Mesodermal cell (in vitro differentiated cells): Measurements from ENCODE around the gene HMCN2.

Experiments
- H3K27ac ChIP-seq: 2 replicates; pipeline ENCODE4 v1.7.0; 2013; ENCODE audit warnings: mild to moderate bottlenecking, low read depth, low read length, moderate library complexity; ENCODE audit not compliant: severe bottlenecking
- H3K36me3 ChIP-seq: 2 replicates; pipeline ENCODE4 v1.7.1; 2013; ENCODE audit warnings: mild to moderate bottlenecking, low read length, moderate library complexity; ENCODE audit not compliant: control insufficient read depth, insufficient read depth
- H3K4me1 ChIP-seq: one replicate; pipeline ENCODE4 v1.7.1; 2013; ENCODE audit warnings: mild to moderate bottlenecking, low read length; ENCODE audit not compliant: insufficient read depth, control insufficient read depth, poor library complexity, severe bottlenecking
- H3K4me3 ChIP-seq: 2 replicates; pipeline ENCODE4 v1.7.0; 2013; ENCODE audit warnings: low read length, control low read depth, mild to moderate bottlenecking; ENCODE audit not compliant: insufficient read depth, poor library complexity, severe bottlenecking; ENCODE audit errors: extremely low read depth
- H3K9me3 ChIP-seq: 2 replicates; pipeline ENCODE4 v1.7.1; 2013; ENCODE audit warnings: mild to moderate bottlenecking, low read length, moderate library complexity; ENCODE audit not compliant: control insufficient read depth
- WGBS, 2 experiments: methylation state at CpG; one replicate each; pipeline ENCODE4 v1.1.5; 2013; ENCODE audit warnings: missing lambda C conversion rate in 2 of 2; ENCODE audit not compliant: insufficient coverage in 2 of 2; 5-methylcytosine and 5-hydroxymethylcytosine counted together

HMCN2 gene

DNA sequence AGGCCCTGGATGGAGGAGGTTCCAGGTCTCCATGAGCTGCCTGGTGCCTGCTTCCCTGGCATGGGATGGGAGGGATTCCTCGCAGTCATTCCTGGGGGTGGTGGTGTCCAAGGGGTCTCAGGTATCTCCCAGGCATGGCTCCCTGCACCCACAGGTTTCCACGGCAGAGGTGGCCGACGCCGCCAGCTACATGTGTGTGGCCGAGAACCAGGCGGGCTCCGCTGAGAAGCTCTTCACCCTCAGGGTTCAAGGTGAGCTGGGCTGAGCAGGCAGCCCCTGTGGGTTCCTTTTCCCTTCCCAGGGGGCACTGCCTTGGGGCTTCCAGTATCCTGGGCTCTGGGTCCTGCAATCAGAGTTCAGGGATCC is 117.8 kb downstream of the HMCN2 start:
- Histone ChIP-seq H3K4me3 (no peak overlapping the region), H3K4me1 (no peaks in the 10 kb centered on the region), H3K36me3 (no peaks in the 10 kb centered on the region), H3K27ac (no peak overlapping the region), H3K9me3 (no peaks in the 10 kb centered on the region)
- 91 to 96% methylated on average over 7 to 8 of the region's 8 CpGs for WGBS, 2 experiments

DNA sequence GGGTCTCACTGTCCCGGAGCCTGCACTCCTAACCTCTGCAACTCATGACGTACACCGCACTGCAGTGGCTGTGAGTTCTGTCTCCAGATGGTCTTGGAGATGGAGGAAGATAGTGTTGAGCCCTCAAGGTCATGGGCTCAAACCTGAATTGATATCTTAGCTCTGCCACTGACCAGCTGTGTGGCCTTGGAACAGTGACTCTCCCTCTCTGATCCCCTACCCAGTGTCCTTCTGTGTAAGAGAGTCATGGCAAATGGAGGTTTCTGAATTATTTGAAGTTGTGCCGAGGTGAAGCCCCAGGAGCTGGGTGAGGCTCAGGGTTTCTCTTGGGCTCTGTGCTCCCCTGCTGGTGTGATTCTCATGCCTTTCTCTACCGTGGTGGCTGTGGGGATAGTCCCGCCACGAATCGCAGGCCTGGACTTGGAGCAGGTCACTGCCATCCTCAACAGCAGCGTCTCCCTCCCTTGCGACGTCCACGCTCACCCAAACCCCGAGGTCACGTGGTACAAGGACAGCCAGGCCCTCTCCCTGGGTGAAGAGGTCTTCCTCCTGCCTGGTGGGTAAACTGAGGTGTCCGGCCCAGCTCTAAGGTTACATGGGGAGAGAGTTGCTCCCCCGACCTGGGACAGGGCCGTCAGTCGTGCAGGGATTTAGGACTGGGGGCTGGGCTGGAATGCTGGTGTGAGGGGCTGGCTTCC is 118.6 kb downstream of the HMCN2 start:
- Histone ChIP-seq H3K36me3 (no peaks in the 10 kb centered on the region), H3K27ac (no peak overlapping the region), H3K9me3 (no peaks in the 10 kb centered on the region), H3K4me3 (no peak overlapping the region), H3K4me1 (no peaks in the 10 kb centered on the region)
- WGBS, 2 experiments = 87 to 90% methylated on average over 17 to 18 of the region's 18 CpGs

DNA sequence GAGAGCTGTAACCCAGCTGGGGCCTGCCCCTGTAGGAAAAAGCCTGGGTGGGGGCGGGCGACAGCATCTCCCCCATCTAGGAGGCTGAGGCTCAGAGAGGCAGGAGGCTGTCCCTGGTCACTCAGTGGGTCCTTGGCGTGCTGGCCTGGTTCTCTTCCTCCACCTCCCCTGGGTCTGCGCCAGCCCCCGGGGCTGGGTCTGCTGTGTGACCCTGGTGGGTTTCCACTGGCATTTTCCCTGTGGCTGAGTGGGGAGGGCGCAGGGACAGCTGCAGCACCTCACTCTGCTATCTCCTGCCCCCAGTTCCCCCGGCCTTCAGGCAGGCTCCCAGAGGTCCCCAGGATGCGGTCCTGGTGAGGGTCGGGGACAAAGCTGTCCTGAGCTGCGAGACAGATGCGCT is 119.7 kb downstream of the HMCN2 start:
- H3K4me3 ChIP-seq = no peak overlapping the region
- H3K36me3 ChIP-seq = no peaks in the 10 kb centered on the region
- no peak overlapping the region for H3K27ac ChIP-seq
- H3K4me1 ChIP-seq = no peaks in the 10 kb centered on the region
- H3K9me3 ChIP-seq = no peaks in the 10 kb centered on the region
- 91 to 92% methylated on average over 9 to 10 of the region's 11 CpGs for WGBS, 2 experiments

DNA sequence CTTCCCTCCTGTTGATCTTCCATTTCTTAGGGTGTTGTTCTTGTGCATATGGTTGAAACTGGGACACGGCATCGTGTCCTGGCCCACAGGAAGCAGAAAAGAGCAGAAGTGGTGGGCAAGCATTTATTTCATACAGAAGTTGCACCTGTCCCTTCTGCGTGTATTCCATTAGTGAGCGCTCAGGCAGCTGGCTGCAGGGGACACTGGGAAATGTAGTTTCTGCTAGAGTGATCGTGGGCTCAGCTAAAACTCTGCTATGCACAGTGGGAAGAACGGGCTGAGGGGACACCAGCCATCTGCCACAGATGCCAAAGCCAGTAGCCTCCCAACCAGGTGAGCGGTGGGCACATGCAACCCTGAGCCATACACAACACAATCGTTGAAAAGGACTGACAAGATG is 121.8 kb downstream of the HMCN2 start:
- H3K4me3 ChIP-seq = no peak overlapping the region
- no peaks in the 10 kb centered on the region for H3K4me1 ChIP-seq
- H3K27ac ChIP-seq = no peak overlapping the region
- H3K9me3 ChIP-seq = no peaks in the 10 kb centered on the region
- H3K36me3 ChIP-seq = no peaks in the 10 kb centered on the region
- 87 to 90% methylated on average over 7 to 8 of the region's 8 CpGs for WGBS, 2 experiments

DNA sequence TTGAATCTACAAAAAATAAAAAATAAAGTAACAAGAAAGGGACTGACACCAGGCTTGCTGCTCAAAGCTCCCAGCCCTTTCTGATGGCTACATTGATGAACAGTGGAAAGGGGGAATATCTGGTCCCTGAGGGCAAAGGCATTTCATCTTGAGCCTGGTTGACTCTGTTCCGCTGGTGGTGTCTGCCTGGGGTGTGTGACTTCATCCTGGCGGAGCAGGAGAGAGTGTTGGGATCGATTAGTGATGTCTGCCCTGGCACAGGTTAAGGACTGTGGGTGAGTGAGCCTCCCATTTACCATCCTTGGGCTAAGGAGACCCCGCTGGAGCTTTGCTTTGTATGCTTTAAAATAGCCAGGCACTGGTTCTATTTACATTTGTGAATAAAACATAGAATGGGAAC is 122.3 kb downstream of the HMCN2 start:
- H3K4me3 ChIP-seq = no peak overlapping the region
- H3K36me3 ChIP-seq = no peaks in the 10 kb centered on the region
- H3K9me3 ChIP-seq = no peaks in the 10 kb centered on the region
- H3K27ac ChIP-seq = no peak overlapping the region
- no peaks in the 10 kb centered on the region for H3K4me1 ChIP-seq
- 80 to 90% methylated on average over 1 to 2 of the region's 4 CpGs for WGBS, 2 experiments

DNA sequence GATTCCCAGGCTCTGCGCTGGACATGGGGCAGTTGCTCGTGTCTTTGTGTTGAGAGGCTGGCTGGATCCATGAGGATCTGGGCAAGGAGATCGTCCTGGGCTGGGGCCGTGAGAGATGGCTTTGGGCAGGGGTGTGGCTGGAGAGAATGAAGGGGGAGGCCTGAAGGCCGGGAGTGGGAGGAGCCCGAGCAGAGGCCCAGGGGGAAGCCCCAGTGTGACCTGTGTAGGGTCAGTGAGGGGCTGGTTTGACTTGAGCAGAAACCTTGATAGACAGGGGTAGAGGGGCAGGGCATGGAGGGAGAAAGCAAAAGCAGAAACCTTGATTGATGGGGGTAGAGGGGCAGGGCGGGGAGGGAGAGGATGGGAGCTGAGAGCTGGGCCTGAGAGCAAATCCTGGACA is 124.8 kb downstream of the HMCN2 start:
- Histone ChIP-seq H3K4me3 (no peak overlapping the region), H3K9me3 (no peaks in the 10 kb centered on the region), H3K36me3 (no peaks in the 10 kb centered on the region), H3K27ac (no peak overlapping the region), H3K4me1 (peaks cover 3% of the 10 kb centered on the region)
- WGBS, 2 experiments = 54 to 63% methylated on average over 7 of the region's 7 CpGs

DNA sequence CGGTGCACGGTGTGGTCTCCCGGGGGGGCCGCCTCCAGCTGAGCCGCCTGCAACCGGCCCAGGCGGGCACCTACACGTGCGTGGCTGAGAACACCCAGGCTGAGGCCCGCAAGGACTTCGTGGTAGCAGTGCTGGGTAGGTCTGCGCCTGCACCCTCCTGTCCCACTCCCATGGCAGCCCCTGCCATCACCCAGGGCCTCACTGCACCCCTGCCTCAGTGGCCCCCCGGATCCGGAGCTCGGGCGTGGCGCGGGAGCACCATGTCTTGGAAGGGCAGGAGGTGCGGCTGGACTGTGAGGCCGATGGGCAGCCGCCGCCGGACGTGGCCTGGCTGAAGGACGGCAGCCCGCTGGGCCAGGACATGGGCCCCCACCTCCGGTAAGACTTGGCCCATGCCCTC is 125.4 kb downstream of the HMCN2 start:
- Histone ChIP-seq H3K27ac (no peak overlapping the region), H3K4me3 (no peak overlapping the region), H3K4me1 (peaks cover 3% of the 10 kb centered on the region), H3K9me3 (no peaks in the 10 kb centered on the region), H3K36me3 (no peaks in the 10 kb centered on the region)
- WGBS, 2 experiments = 96 to 97% methylated on average over 18 to 27 of the region's 27 CpGs

DNA sequence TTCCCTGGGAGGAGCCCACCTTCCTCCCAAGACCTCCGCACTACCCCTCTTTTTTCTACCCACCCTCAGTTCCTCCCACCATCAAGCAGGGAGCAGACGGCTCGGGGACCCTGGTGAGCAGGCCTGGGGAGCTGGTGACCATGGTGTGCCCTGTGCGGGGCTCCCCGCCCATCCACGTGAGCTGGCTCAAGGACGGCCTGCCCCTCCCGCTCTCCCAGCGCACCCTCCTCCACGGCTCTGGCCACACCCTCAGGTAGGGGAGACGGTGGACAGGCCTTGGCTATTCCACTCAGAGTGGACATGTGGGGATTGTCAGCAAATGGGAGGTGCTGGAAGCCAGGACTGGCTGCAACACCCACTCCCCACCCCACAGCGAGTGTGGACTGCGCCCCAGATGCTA is 126.3 kb downstream of the HMCN2 start:
- no peaks in the 10 kb centered on the region for H3K9me3 ChIP-seq
- no peak overlapping the region for H3K27ac ChIP-seq
- H3K4me3 ChIP-seq = no peak overlapping the region
- WGBS, 2 experiments = 89 to 90% methylated on average over 6 to 10 of the region's 13 CpGs
- no peaks in the 10 kb centered on the region for H3K36me3 ChIP-seq
- peaks cover 3% of the 10 kb centered on the region for H3K4me1 ChIP-seq

DNA sequence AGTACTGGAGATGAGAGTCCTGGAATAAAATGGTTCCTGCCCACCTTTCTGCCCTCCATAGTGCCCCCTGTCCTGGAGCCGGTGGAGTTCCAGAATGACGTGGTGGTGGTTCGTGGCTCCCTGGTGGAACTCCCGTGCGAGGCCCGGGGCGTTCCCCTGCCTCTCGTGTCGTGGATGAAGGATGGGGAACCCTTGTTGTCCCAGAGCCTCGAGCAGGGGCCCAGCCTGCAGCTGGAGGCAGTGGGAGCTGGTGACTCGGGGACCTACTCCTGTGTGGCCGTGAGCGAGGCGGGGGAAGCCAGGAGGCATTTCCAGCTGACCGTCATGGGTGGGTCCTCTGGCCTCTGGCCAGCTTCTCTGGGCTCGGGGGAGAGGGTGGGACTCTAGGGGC is 128.1 kb downstream of the HMCN2 start:
- WGBS, 2 experiments = 89 to 93% methylated on average over 11 to 14 of the region's 16 CpGs
- H3K9me3 ChIP-seq = no peaks in the 10 kb centered on the region
- H3K36me3 ChIP-seq = no peaks in the 10 kb centered on the region

DNA sequence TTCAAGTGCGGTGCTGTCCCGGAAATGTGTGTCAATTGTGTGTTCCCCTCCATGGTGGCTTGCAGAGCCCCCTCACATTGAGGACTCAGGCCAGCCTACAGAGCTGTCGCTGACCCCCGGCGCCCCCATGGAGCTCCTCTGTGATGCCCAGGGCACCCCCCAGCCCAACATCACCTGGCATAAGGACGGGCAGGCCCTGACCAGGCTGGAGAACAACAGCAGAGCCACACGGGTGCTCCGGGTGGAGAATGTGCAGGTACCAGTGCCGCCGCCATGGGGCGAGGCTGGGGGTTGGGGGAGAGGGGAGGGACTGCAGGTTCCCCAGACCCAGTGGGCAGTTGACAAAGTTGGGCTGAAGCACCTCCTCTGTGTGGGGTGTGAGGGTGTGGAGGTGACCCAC is 128.8 kb downstream of the HMCN2 start:
- peaks cover 3% of the 10 kb centered on the region for H3K4me1 ChIP-seq
- WGBS, 2 experiments = 92 to 95% methylated on average over 3 to 4 of the region's 11 CpGs

More for the DNA sequence above, 128.1 kb downstream of the HMCN2 start:
- H3K4me1 ChIP-seq = peaks cover 3% of the 10 kb centered on the region
- H3K4me3 ChIP-seq = no peak overlapping the region
- H3K27ac ChIP-seq = no peak overlapping the region

DNA sequence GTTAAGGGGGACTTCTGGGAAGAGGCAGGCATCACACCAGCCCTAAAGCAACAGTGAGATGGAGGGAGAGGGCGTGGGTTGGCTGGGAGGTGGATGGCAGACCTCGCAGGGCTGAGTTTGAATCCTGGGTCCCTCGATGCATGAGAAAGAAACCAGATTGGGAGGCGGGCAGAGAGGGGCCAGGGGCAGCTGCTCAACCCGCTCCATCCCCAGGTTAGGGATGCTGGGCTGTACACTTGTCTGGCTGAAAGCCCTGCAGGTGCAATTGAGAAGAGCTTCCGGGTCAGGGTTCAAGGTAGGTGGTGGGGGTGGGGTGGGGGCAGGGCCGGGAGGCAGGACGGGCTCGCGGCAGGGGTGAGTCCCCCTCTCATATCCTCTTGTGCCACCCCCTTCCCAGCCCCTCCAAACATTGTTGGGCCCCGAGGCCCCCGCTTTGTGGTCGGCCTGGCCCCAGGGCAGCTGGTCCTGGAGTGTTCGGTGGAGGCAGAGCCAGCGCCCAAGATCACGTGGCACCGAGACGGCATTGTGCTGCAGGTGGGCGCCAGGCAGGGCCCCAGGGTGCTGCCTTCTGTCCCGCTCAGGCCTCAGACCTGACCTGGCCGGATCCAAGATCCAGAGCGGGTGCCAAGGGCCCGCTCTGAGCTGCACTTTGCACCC is 129.4 kb downstream of the HMCN2 start:
- 87 to 92% methylated on average over 16 of the region's 23 CpGs for WGBS, 2 experiments
- peaks cover 3% of the 10 kb centered on the region for H3K4me1 ChIP-seq
- no peak overlapping the region for H3K4me3 ChIP-seq

More for the DNA sequence above, 128.8 kb downstream of the HMCN2 start:
- Histone ChIP-seq H3K36me3 (no peaks in the 10 kb centered on the region), H3K9me3 (no peaks in the 10 kb centered on the region), H3K27ac (no peak overlapping the region), H3K4me3 (no peak overlapping the region)

More for the DNA sequence above, 129.4 kb downstream of the HMCN2 start:
- H3K36me3 ChIP-seq = no peaks in the 10 kb centered on the region
- H3K27ac ChIP-seq = no peak overlapping the region
- no peaks in the 10 kb centered on the region for H3K9me3 ChIP-seq
